OCI-LY7 (cell line): ENCODE data around the gene MACIR. TPM values are rescaled to one million over a fixed set of nuclear protein-coding genes. Genes with fewer than 3 reads are reported as not detected.

Experiments used
- BruUV-seq: library from RNA; stranded (reverse); fragments of 400-500 nt; replicated peaks from 2 replicates; lab custom pipeline; 2021; lab: Mats Ljungman, UMichigan
- CTCF ChIA-PET: fragments of 300-600 bp; sonication (Branson Sonifier 250); formaldehyde crosslinking; loops from one replicate; lab custom pipeline; 2022; ENCODE audit warnings: antibody characterized with exemption; ENCODE audit not compliant: unreplicated experiment; lab: Charles Lee
- POLR2A ChIA-PET: fragments of 300-600 bp; sonication (Branson Sonifier 250); formaldehyde crosslinking; loops from one replicate; lab custom pipeline; 2022; ENCODE audit warnings: antibody characterized with exemption; lab: Charles Lee
- DNase-seq: peaks from one replicate; pipeline ENCODE4 v3.0.0-alpha.2; 2015; ENCODE audit warnings: low spot score
- H2AFZ ChIP-seq: fragments of 200-600 bp; sonication (generic), shearing (Covaris generic); 2 replicates; pipeline ENCODE4 v1.6.1; 2014; ENCODE audit warnings: mild to moderate bottlenecking, antibody characterized with exemption, low read length, moderate library complexity
- H3K27ac ChIP-seq: fragments of 200-600 bp; sonication (generic); 2 replicates; pipeline ENCODE4 v1.5.1; 2014; ENCODE audit warnings: mixed run types, low read depth, mild to moderate bottlenecking, moderate library complexity, low read length, inconsistent platforms; ENCODE audit not compliant: poor library complexity, severe bottlenecking
- H3K36me3 ChIP-seq: fragments of 200-600 bp; sonication (generic); 2 replicates; pipeline ENCODE4 v1.6.1; 2014; ENCODE audit warnings: mild to moderate bottlenecking, antibody characterized with exemption, low read length, moderate library complexity, mixed read lengths; ENCODE audit not compliant: insufficient read depth
- H3K4me1 ChIP-seq: fragments of 200-600 bp; sonication (generic); 2 replicates; pipeline ENCODE4 v1.5.1; 2014; ENCODE audit warnings: mild to moderate bottlenecking, low read length; ENCODE audit not compliant: insufficient read depth, poor library complexity, severe bottlenecking
- H3K4me2 ChIP-seq: fragments of 200-600 bp; sonication (generic); 2 replicates; pipeline ENCODE4 v1.6.1; 2014; ENCODE audit warnings: mild to moderate bottlenecking, low read length
- H3K4me3 ChIP-seq: fragments of 200-600 bp; sonication (generic); 2 replicates; pipeline ENCODE4 v1.5.1; 2014; ENCODE audit warnings: mild to moderate bottlenecking, low read depth, low read length; ENCODE audit not compliant: poor library complexity, severe bottlenecking
- H3K79me2 ChIP-seq: fragments of 200-600 bp; sonication (generic); 2 replicates; pipeline ENCODE4 v1.6.1; 2016; ENCODE audit warnings: low read depth, mild to moderate bottlenecking, low read length, moderate library complexity, mixed read lengths; ENCODE audit not compliant: insufficient read depth
- H3K9me2 ChIP-seq: fragments of 200-600 bp; sonication (generic); 2 replicates; pipeline ENCODE4 v1.6.1; 2016; ENCODE audit warnings: mild to moderate bottlenecking, low read length, mixed read lengths; ENCODE audit not compliant: insufficient read depth
- H3K9me3 ChIP-seq: fragments of 200-600 bp; sonication (generic); 2 replicates; pipeline ENCODE4 v1.6.1; 2014; ENCODE audit warnings: mild to moderate bottlenecking, mixed run types, low read length, mixed read lengths
- H4K20me1 ChIP-seq: fragments of 200-600 bp; sonication (generic); 2 replicates; pipeline ENCODE4 v1.6.1; 2014; ENCODE audit warnings: mild to moderate bottlenecking, antibody characterized with exemption, low read length, moderate library complexity, mixed read lengths; ENCODE audit not compliant: insufficient read depth
- EZH2phosphoT487 ChIP-seq: fragments of 200-600 bp; sonication (generic); IDR thresholded peaks from 2 replicates; pipeline ENCODE4 v1.6.1; 2018; ENCODE audit warnings: low read depth, borderline replicate concordance, mild to moderate bottlenecking, mixed run types, antibody characterized with exemption, low read length, moderate library complexity, mixed read lengths
- intact Hi-C: fragments of 100-400 bp; cut with micrococcal nuclease; formaldehyde crosslinking; loops from one replicate; pipeline ENCODE4 v1.10.0; 2022; ENCODE audit not compliant: unreplicated experiment
- total RNA-seq, 2 experiments: library from RNA; depleted of rRNA in 1 of 2; stranded (reverse); fragments of >200 nt in 1 of 2; shearing (Covaris generic) in 1 of 2; gene quantifications; 2 replicates each; pipeline ENCODE4 v1.2.3, GENCODE V29; 2014 to 2022
- TF ChIP-seq, protein P1 (sequence below): fragments of 200-600 bp; sonication (generic); conservative IDR thresholded peaks from 2 replicates; pipeline ENCODE4 v1.5.1; 2014; ENCODE audit warnings: mild to moderate bottlenecking, antibody characterized with exemption, low read length, moderate library complexity, mixed read lengths

MACIR gene
- total RNA-seq, 2 experiments from 2014 or later: 10.9 to 11.7 TPM

- Histone ChIP-seq H3K79me2 (0 out of 2 replicates have a peak, but pooled peaks cover 2% of the 10 kb centered on the region), H2AFZ (no peak overlapping the region), H3K9me3 (no peaks in the 10 kb centered on the region), H3K4me1 (no peaks in the 10 kb centered on the region), H3K9me2 (no peaks in the 10 kb centered on the region), H3K4me3 (no peak overlapping the region), H3K36me3 (peaks cover 26% of the 10 kb centered on the region), H4K20me1 (no peaks in the 10 kb centered on the region), H3K27ac (no peak overlapping the region), H3K4me2 (no peak overlapping the region)
- DNase-seq: no peak
- POLR2A ChIA-PET: interaction anchor here (1.6 kb wide), 1 partner anchor 15 kb away, joined by 6 read pairs; no protein-coding TSS in a partner anchor
- TF ChIP-seq EZH2phosphoT487: no peak
- TF ChIP-seq, protein P1, sequence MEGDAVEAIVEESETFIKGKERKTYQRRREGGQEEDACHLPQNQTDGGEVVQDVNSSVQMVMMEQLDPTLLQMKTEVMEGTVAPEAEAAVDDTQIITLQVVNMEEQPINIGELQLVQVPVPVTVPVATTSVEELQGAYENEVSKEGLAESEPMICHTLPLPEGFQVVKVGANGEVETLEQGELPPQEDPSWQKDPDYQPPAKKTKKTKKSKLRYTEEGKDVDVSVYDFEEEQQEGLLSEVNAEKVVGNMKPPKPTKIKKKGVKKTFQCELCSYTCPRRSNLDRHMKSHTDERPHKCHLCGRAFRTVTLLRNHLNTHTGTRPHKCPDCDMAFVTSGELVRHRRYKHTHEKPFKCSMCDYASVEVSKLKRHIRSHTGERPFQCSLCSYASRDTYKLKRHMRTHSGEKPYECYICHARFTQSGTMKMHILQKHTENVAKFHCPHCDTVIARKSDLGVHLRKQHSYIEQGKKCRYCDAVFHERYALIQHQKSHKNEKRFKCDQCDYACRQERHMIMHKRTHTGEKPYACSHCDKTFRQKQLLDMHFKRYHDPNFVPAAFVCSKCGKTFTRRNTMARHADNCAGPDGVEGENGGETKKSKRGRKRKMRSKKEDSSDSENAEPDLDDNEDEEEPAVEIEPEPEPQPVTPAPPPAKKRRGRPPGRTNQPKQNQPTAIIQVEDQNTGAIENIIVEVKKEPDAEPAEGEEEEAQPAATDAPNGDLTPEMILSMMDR: no peak
- intact Hi-C loops: no loop called here
- CTCF ChIA-PET: no interaction called here
- BruUV-seq: no TSS peak
Observed at GRCh38 chr5:103275851-103276250, 17.3 kb downstream of the MACIR start.

DNA sequence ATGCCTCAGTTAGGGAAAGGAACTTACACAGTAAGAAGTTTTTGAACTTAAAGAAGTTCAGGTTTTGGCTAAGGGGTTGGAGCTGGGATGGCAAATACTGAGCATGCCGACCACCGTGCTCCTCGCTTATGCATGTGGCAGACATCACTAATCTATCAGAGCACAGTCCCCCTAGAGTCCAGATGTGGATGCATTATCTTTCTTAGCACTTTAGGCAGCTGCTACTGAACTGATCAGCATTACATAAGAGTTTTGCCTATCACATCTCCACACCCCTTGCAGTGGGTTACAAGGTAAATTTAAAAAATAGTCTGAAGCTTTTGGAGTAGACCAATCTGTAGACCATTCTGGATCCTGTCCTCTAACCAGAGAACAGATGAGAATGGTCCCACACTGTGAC is 22.4 kb downstream of the MACIR start:
- no TSS peak for BruUV-seq
- no peak overlapping the region for H2AFZ ChIP-seq
- ChIA-PET POLR2A (interaction anchor here (0.5 to 1.0 kb wide), 2 partner anchors 22 to 255 kb away, joined by 3 to 6 read pairs; partner anchors contain the start of gene MACIR), CTCF (no interaction called here)
- H4K20me1 ChIP-seq: no peaks in the 10 kb centered on the region
- no peak overlapping the region for H3K27ac ChIP-seq
- no peaks in the 10 kb centered on the region for H3K9me3 ChIP-seq
- H3K9me2 ChIP-seq: no peaks in the 10 kb centered on the region
- no peak overlapping the region for H3K4me2 ChIP-seq
- TF ChIP-seq, protein P1: no peak
- no peak for TF ChIP-seq EZH2phosphoT487
- no peak for DNase-seq
- no peaks in the 10 kb centered on the region for H3K4me1 ChIP-seq
- peaks cover 13% of the 10 kb centered on the region for H3K36me3 ChIP-seq
- no peaks in the 10 kb centered on the region for H3K79me2 ChIP-seq
- H3K4me3 ChIP-seq: no peak overlapping the region
- intact Hi-C loops: no loop called here

GRCh38 chr5:103283120-103283519 is 24.6 kb downstream of the MACIR start:
- Histone ChIP-seq H3K4me2 (no peak overlapping the region), H3K79me2 (no peaks in the 10 kb centered on the region), H3K9me2 (no peaks in the 10 kb centered on the region), H3K9me3 (no peaks in the 10 kb centered on the region), H4K20me1 (no peaks in the 10 kb centered on the region), H2AFZ (no peak overlapping the region), H3K36me3 (0 out of 2 replicates have a peak, but pooled peaks cover 5% of the 10 kb centered on the region), H3K27ac (no peak overlapping the region), H3K4me3 (no peak overlapping the region), H3K4me1 (no peaks in the 10 kb centered on the region)
- ChIA-PET CTCF (no interaction called here), POLR2A (interaction anchor here (0.8 kb wide), 1 partner anchor 104 kb away, joined by 4 read pairs; no protein-coding TSS in a partner anchor)
- no peak for DNase-seq
- TF ChIP-seq, protein P1: no peak
- TF ChIP-seq EZH2phosphoT487: no peak
- intact Hi-C loops: no loop called here
- BruUV-seq: no TSS peak
